ENCODE data around the gene SLC38A3.
"Not testable (repeated sequence)": the region's sequence is repeated elsewhere in the genome, so short reads cannot be mapped to it uniquely, and the experiment has no call there.

The SLC38A3 gene

GRCh38 chr3:50208677-50209344 is 3.7 kb downstream of the SLC38A3 start:
- no peak for DNase-seq

GRCh38 chr3:50210176-50210509 is 5.1 kb downstream of the SLC38A3 start:
- no peak for DNase-seq

GRCh38 chr3:50210510-50211367 is 5.7 kb downstream of the SLC38A3 start:
- DNase-seq: no peak

- not testable (repeated sequence) for DNase-seq
These were observed 6.3 kb downstream of the SLC38A3 start for GRCh38 chr3:50211368-50211717.

GRCh38 chr3:50211930-50212329 is 6.9 kb downstream of the SLC38A3 start:
- DNase-seq: no peak

- DNase-seq: peak in 1 of 56 donors; percentile 40
These were observed 7.4 kb downstream of the SLC38A3 start for GRCh38 chr3:50212502-50212901.

- DNase-seq: peak in 3 of 56 donors; percentile 35 to 59 (median 45)
These were observed 7.9 kb downstream of the SLC38A3 start for GRCh38 chr3:50212971-50213370.

- DNase-seq: peak; percentile 33 to 93 (median 86)
These were observed 8.3 kb downstream of the SLC38A3 start for GRCh38 chr3:50213373-50213772.

- no peak for DNase-seq
These were observed 9.8 kb downstream of the SLC38A3 start for GRCh38 chr3:50214824-50215223.

- no peak for DNase-seq
These were observed 10.5 kb downstream of the SLC38A3 start for GRCh38 chr3:50215529-50215928.

GRCh38 chr3:50217681-50218080 is 12.6 kb downstream of the SLC38A3 start:
- no peak for DNase-seq

- DNase-seq: no peak
These were observed 13.4 kb downstream of the SLC38A3 start for GRCh38 chr3:50218448-50218847.

GRCh38 chr3:50219285-50219684 is 14.2 kb downstream of the SLC38A3 start:
- DNase-seq: no peak

- peak in 5 of 56 donors; percentile 7 to 28 (median 18) for DNase-seq
These were observed 15.0 kb downstream of the SLC38A3 start for GRCh38 chr3:50220109-50220508.

GRCh38 chr3:50221051-50221410 is 16.0 kb downstream of the SLC38A3 start:
- no peak for DNase-seq

- peak in 20 of 56 donors; percentile 10 to 51 (median 29) for DNase-seq
These were observed 16.5 kb downstream of the SLC38A3 start for GRCh38 chr3:50221411-50222168.

- DNase-seq: no peak
These were observed 17.1 kb downstream of the SLC38A3 start for GRCh38 chr3:50222169-50222528.

GRCh38 chr3:50224639-50225038 is 19.6 kb downstream of the SLC38A3 start:
- no peak for DNase-seq

GRCh38 chr3:50226888-50227389 is 21.9 kb downstream of the SLC38A3 start:
- peak in 15 of 56 donors; percentile 44 to 81 (median 62) for DNase-seq

GRCh38 chr3:50227390-50228183 is 22.5 kb downstream of the SLC38A3 start:
- peak in 54 of 56 donors; percentile 51 to 95 (median 80) for DNase-seq

GRCh38 chr3:50228184-50228763 is 23.2 kb downstream of the SLC38A3 start:
- not testable (repeated sequence) for DNase-seq

Measured in nucleus accumbens (tissue), 56 donors.